Activated CD4-positive, alpha-beta T cell treated with anti-CD3 and anti-CD28 coated beads, Interleukin-2, amount 50 U/mL, for 16 hours (primary cell): ENCODE results near the gene PRPH.

Source experiments
- DNase-seq: peaks from one replicate; pipeline ENCODE4 v3.0.0-alpha.2; 2020

Gene PRPH

DNA sequence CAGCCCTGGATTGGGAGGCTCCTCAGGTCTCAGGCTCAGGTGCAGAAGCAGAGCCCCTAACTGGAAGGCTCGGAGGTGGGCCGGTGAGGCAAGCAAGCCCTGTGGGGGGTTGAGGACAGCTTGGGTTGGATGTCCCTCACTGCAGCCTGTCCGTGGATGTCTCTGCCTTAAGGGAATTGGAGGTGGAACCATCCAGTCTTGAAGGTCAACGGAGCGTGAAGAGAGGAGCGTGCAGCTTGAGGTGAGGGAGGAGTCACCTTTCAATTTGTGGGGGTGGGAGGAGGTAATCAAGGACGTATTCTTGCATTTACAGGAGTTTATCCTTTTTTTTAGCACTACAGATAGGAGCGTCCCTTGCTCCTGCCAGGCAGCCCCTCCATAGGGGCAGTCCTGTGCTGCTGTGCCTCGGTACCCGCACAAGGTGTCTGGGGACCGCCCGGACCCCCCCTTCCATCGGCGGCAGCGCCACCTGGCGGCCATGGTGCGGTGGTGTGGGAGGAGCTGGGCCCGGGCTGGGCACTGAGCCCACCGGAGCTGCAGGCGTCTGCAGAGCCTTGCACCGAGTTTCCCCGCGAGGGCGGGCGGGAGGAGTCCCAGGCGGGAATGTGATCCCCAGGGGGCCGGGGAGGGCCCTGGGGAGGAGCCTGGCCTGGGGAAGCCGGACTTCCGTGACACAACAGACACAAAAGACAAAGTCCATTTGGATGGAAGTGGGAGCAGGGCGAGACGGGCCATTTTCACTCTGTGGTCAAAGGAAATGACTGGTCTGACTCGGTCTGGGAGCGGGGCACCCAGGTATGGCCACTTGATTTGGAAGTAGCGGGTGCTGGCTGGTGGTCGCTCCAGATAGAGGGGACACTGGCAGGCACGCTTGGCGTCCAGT is 52.6 kb downstream of the PRPH start:
- DNase-seq = peak; percentile 73
